ENCODE measurements around the gene ADIRF.
A peak's percentile ranks its signal among the peaks of the same experiment; 100 is the strongest.
"Not testable (repeated sequence)": the region's sequence is repeated elsewhere in the genome, so short reads cannot be mapped to it uniquely, and the experiment has no call there.

Gene ADIRF

DNA sequence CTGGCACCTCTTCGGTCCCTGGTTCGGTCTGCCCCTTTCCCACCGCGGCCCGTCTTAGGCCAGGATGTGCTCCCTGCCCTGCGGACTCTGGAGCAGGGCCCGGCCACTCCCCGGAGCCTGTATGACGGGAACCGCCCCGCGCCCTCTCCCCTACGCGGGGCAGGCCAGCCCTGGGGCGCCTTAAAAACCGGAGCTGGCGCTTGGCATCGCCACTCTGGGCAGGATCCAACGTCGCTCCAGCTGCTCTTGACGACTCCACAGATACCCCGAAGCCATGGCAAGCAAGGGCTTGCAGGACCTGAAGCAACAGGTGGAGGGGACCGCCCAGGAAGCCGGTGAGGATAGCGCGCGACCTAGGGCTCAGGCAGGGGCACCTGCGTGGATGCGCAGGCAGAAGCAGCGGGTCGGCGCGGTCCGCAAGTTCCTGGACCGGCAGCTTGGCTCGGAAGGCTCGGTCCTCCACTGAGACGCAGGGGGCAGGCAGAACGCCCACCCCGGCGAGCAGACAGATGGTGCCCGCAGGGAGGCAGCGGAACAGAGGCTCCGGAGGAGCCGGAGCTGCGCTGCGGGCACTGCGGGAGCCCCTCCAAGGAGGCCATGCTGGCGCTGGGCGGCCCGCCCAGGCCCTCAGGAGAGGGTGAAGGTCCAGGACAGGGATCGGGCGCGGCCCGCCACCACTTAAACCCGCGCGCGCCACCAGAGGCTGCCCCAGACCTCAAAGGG, at the start of gene ADIRF:
Gene ADIRF (plus strand): TSS at position 212 of the 723 bp plus-strand sequence. CDS start 63 bp downstream, at position 275.
- peak; percentile 49 for DNase-seq (ENCODE audit: low spot score)

DNA sequence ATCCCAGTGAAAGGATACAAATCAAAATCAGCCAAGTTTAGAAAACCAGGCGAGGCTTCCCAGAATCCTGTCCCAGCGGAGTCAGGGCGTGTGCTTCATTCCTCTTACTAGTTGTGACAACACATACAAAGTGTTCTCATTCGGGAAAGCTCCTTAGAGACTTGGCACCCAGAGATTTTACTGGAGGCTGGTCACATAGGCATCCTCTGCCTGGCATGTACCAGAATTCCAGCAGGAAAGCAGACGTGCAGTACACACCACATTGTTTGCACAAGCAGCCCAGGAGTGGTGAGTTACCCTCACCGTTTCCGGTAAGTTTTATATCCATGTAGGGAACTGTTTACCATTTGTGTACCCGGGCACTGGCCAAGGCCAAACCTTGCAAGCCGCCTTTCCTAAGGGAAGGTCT, 45.7 kb upstream of the ADIRF start:
- no peak for DNase-seq (ENCODE audit: low spot score)

DNA sequence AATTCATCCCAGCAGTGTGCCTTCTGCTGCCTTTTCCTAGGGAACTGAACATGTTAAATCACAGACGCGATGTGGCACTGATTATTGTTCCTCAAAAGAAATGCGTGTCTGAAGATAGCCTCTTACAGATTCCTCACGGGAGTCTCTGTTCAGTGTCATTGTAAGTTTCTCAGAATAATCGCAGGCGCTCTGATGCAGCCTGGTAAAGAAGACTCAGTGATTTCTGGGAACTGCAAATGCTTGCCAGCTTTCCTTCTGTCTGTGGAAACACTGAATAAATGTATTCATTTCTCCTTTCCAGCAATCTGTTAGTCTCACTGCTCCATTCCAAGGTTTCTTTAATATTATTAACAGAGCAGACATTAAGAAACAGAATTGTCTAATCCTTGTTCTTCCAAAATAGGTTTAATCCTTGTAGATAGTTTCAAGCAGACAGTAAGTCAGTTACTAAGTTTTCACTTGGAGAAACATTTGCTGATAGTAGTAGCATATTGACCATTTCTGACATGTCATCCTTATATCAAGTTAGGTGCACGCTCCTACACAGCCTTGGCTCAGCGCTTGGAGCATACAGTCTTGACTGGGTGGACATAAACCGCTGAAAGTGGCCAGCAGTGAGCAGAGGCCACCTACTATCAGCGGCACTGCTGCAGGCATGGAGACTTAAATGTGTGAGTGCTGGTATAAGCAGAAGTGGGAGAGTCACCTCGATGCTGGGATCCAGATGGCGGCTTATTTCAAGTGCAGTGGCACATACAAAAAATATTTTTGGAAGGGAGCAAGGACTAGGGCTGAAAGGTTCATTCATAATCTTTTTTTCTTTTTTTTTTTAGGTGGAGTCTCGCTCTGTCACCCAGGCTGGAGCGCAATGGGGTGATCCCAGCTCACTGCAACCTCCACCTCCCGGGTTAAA, 38.6 kb upstream of the ADIRF start:
- no peak for DNase-seq (ENCODE audit: low spot score)

DNA sequence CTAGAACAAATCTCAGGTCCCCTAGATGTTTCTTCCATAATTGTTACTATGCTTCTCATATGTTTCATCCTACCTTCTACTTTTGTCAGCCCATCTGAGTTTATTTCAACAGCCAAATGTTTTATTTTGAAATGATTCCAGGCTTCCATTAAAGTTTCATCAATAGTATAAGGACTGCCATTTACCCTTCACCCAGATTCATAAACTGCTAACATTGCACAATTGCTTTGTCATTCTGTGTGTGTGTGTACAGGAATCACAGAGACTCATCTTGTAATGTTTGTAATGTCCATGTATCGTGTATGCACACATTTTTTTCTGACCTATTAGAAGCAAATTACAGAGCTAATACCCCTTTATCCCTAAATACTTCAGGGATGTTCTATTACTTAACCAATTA, 36.4 kb upstream of the ADIRF start:
- DNase-seq (ENCODE audit: low spot score), result no peak

DNA sequence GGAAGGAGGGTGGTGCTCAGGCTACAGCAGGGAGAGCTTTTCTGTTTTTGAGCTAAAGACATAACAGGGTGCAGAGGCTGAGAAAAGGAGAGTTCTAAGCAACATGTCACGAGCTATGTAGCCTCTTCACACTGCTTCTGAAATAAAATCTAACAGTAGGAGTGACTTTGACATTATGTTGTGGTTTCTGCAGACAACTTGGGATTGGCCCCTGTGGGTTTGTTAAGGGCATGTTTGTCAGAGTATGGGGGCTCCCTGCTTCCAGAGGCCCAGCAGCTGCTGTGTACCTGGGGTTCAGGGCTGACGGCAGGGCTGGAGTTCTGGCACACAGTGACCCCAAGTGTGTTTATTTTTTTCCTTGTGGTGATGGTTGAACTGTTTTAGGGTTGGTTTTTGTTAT, 35.6 kb upstream of the ADIRF start:
- no peak for DNase-seq (ENCODE audit: low spot score)

DNA sequence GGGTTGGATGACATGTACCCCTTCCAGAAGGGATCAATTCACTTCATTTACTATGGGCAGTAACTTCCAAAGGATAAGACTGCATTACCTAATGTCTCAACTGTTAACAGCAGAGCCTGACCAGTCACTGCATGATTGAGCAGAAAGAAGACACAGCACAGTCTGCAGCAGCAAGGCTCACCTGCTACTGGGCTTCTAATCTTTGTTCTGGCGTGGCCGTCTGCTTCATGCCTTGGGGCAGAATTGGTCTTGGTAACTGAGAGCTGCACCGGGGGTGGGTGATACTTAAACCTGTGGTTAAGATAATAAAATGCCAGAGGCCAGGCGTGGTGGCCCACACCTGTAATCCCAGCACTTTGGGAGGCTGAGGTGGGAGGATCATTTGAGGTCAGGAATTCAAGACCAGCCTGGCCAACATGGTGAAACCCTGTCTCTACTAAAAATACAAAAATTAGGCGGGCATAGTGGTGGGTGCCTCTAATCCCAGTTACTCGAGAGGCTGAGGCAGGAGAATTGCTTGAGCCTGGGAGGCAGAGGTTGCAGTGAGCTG, 34.0 kb upstream of the ADIRF start:
- not testable (repeated sequence) for DNase-seq (ENCODE audit: low spot score)

DNA sequence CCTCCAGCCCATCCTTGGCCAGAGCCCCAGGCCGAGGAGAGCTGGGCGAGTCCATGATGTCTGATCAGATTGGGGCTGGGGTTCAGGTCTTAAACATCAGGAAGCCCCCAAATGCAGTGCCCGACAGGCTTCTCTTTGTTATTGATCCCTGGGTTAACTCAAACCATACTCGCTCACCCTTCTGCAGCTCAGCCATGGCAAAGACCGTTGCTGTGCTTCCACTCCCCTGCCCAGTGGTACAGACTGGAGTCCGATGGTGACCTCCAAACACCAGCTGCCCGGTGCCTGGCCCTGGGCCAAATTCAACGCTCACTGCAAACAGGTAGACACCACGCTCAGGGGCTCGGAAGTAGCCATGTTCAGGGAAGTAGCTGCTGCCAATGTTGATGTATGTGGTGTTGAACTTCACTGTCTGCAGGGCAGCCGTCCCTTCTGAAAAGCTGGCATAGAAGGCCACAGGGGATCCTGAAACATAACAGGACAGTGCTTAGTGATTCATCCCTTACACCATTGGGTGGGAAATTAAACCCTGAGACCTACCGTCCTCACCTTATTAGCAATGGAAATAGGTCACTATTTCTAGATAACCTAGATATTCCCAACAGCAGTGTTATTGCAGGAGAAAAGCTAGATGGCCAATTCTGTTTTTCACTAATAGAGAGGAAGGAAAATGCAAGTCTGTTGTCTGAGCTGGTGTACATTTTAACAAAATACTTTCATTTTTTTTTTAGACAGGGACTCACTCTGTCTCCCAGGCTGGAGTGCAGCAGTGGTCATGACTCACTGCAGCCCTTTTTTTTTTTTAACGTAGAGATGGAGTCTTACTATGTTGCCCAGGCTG, 31.4 kb upstream of the ADIRF start:
- DNase-seq (ENCODE audit: low spot score), result no peak

DNA sequence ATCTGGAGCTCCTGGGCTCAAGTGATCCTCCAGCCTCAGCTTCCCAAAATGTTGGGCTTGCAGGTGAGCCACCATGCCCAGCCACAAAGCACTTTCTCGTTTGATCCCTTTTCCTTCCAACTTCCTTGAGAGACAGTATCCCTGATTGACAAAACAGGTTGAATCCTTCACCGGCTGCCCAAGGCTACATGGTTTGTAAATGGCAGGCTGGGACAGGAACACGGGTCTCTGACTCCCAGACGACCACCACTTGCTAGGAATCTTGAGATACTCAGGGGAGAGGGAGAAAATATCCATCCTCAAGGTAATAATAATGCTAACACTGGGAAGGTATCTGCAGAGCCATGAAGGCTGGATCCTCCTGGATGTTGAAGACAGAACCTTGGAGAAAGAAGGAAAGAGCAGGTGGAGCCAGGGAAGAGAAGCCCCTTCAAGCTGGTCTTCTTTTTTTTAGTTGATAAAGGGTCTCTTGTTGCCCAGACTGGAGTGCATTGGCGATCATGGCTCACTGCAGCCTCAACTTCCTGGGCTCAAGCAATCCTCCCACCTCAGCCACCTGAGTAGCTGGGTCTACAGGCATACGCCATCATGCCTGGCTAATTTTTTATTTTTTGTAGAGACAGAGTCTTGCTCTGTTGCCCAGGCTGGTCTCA, 30.7 kb upstream of the ADIRF start:
- no peak for DNase-seq (ENCODE audit: low spot score)

DNA sequence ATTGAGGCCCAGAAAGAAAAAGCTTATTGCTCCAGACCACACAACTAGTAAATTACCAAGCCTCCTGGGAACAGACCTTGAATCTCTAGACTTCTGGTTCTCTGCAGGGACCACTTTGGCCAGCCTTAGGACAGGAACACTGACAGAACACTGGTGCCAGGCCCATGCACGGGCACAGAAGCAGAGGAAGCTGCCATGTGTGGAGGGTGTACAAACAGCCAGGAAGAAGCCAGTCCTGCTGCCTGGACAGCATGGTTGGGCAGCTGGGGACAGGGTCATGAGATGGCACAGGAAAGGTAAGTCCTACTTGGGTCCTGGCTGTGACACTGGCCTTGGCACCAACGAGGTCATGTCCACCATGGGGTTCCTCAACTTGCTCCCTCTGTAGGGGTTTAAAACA, 30.0 kb upstream of the ADIRF start:
- no peak for DNase-seq (ENCODE audit: low spot score)

DNA sequence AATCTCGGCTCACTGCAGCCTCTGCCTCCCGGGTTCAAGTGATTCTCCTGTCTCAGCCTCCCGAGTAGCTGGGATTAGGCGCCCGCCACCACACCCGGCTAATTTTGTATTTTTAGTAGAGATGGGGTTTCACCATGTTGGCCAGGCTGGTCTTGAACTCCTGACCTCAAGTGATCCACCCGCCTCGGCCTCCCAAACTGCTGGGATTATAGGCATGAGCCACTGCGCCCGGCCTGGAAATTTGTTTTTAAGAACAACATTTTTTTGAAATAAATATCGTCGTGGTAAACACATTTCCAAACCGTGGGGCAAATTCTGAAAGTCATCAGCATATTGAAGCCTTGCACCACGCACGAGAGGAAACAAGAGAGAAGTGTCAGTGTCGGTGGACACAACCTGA, 28.2 kb upstream of the ADIRF start:
- DNase-seq (ENCODE audit: low spot score), result not testable (repeated sequence)

DNA sequence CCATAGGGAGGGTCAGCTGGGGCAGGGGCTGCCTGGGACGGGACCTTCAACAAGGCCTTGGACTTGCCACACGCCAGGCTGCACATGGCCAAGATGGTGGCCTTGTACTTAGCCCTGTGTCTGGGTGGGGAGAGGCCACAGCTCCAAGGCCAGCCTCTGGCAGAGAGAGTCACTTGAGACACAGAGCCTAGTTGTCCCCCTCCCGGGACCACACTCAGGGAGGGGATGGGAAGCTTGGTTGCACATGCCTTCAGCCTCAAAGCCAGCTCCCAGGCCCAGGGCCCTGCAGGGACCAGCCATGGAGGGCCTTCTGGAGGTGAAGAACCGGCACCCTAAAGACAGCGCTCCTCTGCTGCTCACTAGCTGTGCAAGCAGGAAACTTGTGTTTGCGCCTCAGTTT, 27.6 kb upstream of the ADIRF start:
- no peak for DNase-seq (ENCODE audit: low spot score)

DNA sequence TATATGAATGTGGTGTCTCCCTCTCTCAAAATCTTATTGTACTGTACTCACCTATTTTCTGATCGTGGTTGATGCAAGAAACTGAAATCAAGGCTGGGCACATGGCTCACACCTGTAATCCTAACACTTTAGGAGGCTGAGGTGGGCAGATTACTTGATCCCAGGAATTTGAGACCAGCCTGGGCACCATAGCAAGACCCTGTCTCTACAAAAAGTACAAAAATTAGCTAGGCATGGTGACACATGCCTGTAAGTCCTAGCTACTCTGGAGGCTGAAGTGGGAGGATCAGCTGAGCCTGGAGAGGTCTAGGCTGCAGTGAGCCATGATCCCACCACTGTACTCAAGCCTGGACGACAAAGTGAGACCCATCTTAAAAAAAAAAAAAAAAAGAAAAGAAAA, 26.9 kb upstream of the ADIRF start:
- DNase-seq (ENCODE audit: low spot score), result no peak

DNA sequence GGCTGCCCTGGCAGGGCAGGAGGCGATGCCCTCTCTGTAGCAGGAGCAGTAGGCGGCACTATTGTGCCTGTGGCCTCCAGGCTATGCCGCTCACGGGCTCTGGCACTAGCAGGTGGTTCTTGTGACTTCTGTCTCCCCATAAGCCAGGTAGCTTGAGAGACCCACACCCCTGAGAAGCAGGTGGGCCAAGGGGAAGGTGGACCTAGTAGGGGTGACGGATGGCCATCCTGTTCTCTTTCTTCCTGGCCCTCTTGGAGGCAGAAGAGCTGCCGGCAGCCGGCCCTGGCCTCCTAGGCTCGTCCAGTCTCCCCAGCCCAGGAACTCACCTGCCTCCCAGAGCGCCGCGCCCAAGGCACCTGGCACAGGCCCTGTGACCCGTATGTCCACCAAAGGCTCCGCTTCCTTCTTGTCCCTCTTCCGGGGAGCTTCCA, 26.3 kb upstream of the ADIRF start:
- DNase-seq (ENCODE audit: low spot score), result no peak

DNA sequence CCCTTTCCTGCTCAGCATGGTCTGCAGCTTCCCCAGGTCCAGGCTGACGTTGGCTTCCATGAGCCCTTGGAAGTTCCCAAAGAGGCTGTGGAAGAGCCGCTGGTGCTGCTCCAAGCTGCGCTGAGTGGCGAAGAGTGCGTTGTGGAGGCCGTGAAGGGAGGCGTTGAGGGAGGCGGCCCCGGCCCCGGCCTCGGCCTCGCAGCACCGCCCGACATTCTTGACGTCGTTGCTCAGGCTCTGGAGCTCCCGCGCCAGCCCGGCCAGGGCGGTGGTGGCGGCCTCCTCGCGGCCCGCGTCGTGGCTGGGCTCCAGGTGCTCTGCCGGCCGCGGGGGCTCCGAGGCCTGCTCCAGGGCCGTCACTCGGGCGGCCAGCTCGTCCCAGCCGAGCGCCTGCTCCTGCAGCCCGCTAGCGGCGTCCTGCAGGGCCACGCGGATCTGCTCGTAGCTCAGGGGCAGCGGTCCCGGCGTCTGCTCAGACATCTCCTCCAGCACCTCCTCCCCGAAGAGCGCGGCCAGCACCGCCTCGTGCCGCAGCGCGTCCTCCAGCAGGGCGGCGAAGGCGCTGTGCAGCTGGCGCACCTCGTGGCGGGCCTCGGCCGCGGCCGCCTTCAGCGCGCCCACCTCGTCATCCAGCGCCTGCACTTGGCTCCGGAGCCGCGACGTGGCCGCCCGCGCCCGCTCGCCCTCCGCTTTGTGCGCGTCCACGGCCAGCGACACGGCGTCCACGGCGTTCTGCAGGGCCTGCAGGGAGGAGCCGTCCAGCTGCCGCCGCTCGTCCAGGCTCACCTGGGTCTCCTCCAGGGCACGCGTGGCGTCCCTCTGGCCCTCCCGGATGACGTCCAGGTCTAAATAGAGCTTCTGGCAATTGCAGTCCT, 25.6 kb upstream of the ADIRF start:
- no peak for DNase-seq (ENCODE audit: low spot score)

DNA sequence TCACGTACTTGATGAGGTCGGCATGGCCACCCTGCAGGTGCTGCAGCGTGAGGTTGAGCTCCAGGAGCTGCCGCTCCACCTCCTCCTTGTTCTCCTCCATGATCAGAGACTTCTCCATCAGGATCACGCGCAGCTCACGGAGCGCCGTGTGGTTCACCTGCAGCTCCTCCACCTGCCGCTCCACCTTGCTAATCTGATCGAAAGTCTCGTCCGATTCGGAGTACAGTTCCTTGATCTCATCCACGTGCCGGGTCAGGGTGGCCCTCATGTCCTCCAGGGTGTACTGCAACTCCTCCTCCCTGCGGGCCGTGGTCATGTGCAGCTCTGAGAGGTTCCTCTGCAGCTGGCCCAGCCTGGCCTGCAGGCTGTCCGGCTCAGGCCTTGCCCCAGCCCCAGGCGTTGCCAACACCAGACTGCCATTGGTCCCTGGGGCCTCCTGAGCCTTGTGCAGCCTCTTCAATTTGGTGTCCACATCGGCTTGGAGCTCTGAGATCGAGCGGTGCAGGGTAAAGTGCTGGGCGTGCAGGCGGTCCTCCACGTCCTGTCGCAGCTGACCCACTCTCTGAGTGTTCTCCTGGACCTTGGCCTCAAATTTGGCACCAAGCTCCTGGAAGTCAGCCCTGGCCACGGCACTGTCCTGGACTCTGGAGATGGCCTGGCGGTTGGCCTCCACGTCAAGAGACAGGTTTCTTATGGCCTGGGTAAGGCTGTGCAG, 24.8 kb upstream of the ADIRF start:
- DNase-seq (ENCODE audit: low spot score), result no peak

DNA sequence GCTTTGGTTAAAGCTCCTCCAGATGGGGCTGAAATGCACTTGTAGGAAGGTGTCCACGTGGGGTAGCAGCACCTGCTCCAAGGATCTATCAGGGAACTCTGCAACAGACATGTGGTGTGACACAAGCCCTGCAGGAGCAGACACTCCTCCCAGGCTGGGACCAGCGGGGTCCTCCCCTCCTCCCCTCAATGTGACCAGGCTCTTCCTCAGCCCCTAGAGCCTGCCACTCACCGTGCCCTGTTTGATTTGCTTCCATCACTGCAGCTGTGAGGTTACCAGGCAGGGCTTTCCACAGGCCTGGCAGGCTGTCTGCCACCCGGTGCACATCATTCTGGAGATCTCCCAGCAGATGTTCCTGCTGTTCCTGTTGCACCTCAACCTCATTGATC, 24.3 kb upstream of the ADIRF start:
- DNase-seq (ENCODE audit: low spot score), result no peak

DNA sequence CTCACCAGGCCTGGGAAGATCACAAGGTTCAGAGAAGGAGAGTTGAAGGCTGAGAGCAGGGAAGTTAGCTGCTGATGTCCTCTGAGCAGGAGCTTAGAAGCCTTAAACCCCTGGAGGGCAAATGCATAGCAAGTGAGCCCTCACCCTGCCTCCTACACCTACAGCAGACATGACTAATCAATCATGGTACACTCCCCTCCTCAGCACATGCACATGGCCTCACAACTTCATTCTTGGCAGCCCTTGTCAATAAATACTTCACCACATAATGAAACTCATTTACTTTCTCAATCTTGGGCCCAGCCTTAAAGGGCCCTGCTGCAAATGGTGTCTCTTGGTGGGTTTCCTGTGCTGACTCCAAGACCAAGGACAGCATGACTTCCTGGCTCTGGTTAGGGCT, 23.8 kb upstream of the ADIRF start:
- no peak for DNase-seq (ENCODE audit: low spot score)

DNA sequence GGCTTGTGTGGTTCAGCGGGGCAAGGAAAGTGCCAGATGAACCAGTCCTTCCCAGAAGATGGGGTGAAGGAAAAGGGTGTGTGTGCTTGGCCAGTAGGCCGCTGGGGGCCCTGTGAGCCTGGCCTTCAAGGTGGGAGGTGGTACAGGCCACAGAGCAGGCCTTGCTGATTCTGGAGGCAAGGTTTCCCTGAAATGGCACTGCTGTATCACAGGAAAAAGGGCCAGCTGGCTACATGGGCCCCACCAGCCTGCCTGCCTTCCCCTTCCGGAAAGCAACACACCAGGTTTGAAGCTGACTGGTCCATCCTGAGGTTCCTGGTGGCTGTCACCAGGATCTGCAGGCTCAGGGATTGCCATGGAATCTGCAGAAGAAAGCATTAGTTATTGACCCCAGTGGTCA, 23.4 kb upstream of the ADIRF start:
- no peak for DNase-seq (ENCODE audit: low spot score)

DNA sequence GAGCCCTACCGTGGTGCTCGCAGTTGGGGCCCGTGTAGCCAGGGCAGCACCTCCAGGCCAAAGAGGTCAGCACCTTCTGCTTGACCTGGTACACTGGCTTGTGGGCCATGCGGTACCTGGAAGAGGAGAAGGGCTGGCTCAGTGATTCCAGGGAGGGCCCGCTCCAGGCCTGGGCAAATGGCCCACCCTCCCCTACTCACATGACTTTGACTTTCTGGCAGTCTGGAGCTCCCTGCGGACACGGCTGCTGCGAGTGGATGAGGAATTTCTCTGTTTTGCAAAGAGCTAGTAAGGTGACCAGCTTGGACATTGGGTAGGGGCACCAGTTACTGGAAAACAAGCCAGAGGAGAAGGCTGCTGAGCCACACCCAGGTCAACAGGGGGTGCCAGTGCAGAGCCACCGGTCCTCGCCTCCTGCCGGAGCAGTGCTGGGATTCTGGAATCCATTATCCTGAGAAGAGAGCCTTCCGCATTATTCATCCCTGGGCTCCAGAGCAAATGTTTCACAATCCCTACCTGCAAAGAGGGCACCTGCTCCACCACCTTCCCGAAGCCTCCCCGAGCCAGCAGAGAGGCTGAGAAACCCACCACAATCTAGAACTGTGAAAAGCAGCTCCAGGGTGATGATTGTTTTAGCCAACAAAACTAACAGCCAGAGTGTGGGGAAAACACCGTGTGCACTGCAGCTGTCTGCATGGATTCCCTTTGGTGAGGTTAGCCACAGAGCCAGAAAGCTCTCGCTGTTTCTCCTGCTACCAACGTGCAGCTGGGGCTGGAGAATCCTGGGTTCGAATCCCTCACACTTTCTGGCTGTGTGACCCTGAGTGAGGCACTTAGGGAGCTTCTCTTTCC, 22.7 kb upstream of the ADIRF start:
- no peak for DNase-seq (ENCODE audit: low spot score)
